Trophoblast cell (in vitro differentiated cells and primary cell): ENCODE results near the gene SORCS3.

ENCODE experiments used
- DNase-seq, 2 donors: peaks; one replicate each; pipeline ENCODE4 v3.0.0-alpha.2; 2016
- H2AFZ ChIP-seq: 2 replicates; pipeline ENCODE4 v1.6.1; 2013; ENCODE audit warnings: low read length, moderate library complexity, mild to moderate bottlenecking; ENCODE audit not compliant: insufficient read depth, poor library complexity
- H2AK5ac ChIP-seq: 2 replicates; pipeline ENCODE4 v1.6.1; 2013; ENCODE audit warnings: mild to moderate bottlenecking, low read length
- H2BK120ac ChIP-seq: 2 replicates; pipeline ENCODE4 v1.6.1; 2013; ENCODE audit warnings: low read length, mild to moderate bottlenecking, moderate library complexity; ENCODE audit not compliant: insufficient read depth, poor library complexity
- H2BK12ac ChIP-seq: 2 replicates; pipeline ENCODE4 v1.6.1; 2013; ENCODE audit warnings: mild to moderate bottlenecking, low read length, moderate library complexity
- H2BK5ac ChIP-seq: 2 replicates; pipeline ENCODE4 v1.6.1; 2013; ENCODE audit warnings: low read length, low read depth, moderate library complexity, mild to moderate bottlenecking; ENCODE audit not compliant: poor library complexity
- H3K14ac ChIP-seq: 2 replicates; pipeline ENCODE4 v1.6.1; 2013; ENCODE audit warnings: mild to moderate bottlenecking, low read length
- H3K18ac ChIP-seq: 2 replicates; pipeline ENCODE4 v1.6.1; 2013; ENCODE audit warnings: mild to moderate bottlenecking, low read length
- H3K23ac ChIP-seq: 2 replicates; pipeline ENCODE4 v1.6.1; 2013; ENCODE audit warnings: low read length
- H3K27ac ChIP-seq: 2 replicates; pipeline ENCODE4 v1.5.1; 2013; ENCODE audit warnings: low read depth, mild to moderate bottlenecking, inconsistent platforms, low read length, moderate library complexity
- H3K27me3 ChIP-seq: 2 replicates; pipeline ENCODE4 v1.6.1; 2013; ENCODE audit warnings: inconsistent platforms, mild to moderate bottlenecking, low read length, moderate library complexity; ENCODE audit not compliant: insufficient read depth
- H3K36me3 ChIP-seq, 2 experiments: 1 replicate in 1 of 2; 2 replicates in 1 of 2; pipeline ENCODE4 v1.6.1; 2013; ENCODE audit warnings: low read length in 2 of 2, mild to moderate bottlenecking in 2 of 2, moderate library complexity in 1 of 2; ENCODE audit not compliant: insufficient read depth in 2 of 2, control insufficient read depth in 1 of 2
- H3K4ac ChIP-seq: 2 replicates; pipeline ENCODE4 v1.6.1; 2013; ENCODE audit warnings: low read depth, mild to moderate bottlenecking, low read length, moderate library complexity
- H3K4me1 ChIP-seq, 2 experiments: 1 replicate in 1 of 2; 2 replicates in 1 of 2; pipeline ENCODE4 v1.6.1; 2013; ENCODE audit warnings: low read length in 2 of 2, mild to moderate bottlenecking in 2 of 2, moderate library complexity in 1 of 2; ENCODE audit not compliant: insufficient read depth in 2 of 2, control insufficient read depth in 1 of 2
- H3K4me2 ChIP-seq: 2 replicates; pipeline ENCODE4 v1.6.1; 2013; ENCODE audit warnings: inconsistent platforms, mild to moderate bottlenecking, low read length, moderate library complexity
- H3K4me3 ChIP-seq: 2 replicates; pipeline ENCODE4 v1.5.1; 2013; ENCODE audit warnings: mild to moderate bottlenecking, low read depth, low read length, inconsistent platforms
- H3K79me1 ChIP-seq: one replicate; pipeline ENCODE4 v1.6.1; 2013; ENCODE audit warnings: low read length
- H3K79me2 ChIP-seq: 2 replicates; pipeline ENCODE4 v1.6.1; 2013; ENCODE audit warnings: low read length, mild to moderate bottlenecking; ENCODE audit not compliant: control insufficient read depth, insufficient read depth, poor library complexity
- H3K9ac ChIP-seq: 2 replicates; pipeline ENCODE4 v1.6.1; 2013; ENCODE audit warnings: mild to moderate bottlenecking, low read length
- H3K9me3 ChIP-seq: 2 replicates; pipeline ENCODE4 v1.6.1; 2013; ENCODE audit warnings: low read depth, mild to moderate bottlenecking, control low read depth, inconsistent platforms, low read length; ENCODE audit not compliant: insufficient read depth
- H4K12ac ChIP-seq: 2 replicates; pipeline ENCODE4 v1.6.1; 2013; ENCODE audit warnings: low read depth, mild to moderate bottlenecking, low read length, moderate library complexity
- H4K8ac ChIP-seq: 2 replicates; pipeline ENCODE4 v1.6.1; 2013; ENCODE audit warnings: low read depth, mild to moderate bottlenecking, low read length, moderate library complexity
- H4K91ac ChIP-seq: one replicate; pipeline ENCODE4 v1.6.1; 2013; ENCODE audit warnings: low read depth, mild to moderate bottlenecking, low read length, moderate library complexity
- WGBS: extraction: QIAGEN DNeasy Blood & Tissue Kit; methylation state at CpG from one replicate; pipeline ENCODE4 v1.1.7; 2013; ENCODE audit warnings: missing lambda C conversion rate; ENCODE audit not compliant: insufficient read length, insufficient coverage; ENCODE audit errors: extremely low coverage; 5-methylcytosine and 5-hydroxymethylcytosine counted together

Gene SORCS3

DNA sequence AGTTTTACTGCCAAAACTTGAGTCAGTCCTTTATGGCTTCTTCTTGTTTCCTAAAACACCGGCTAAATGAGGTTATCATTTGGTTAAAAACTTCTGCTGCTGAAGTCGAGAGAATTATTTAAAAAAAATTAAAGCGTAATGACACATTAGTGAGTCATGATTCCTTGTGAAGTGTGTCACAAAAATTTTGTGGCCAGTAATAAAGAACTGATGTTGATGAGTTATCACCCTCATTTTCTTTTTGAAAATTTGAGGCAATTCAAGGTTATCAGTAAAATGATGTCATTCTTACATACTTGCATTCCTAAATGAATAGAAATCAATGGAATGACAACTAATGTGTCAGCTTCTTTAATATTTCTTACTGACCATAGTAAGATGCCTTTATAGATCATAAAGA lies 427.4 kb downstream of the SORCS3 start:
- peak in 1 of 2 donors; percentile 30 for DNase-seq
- H3K79me2 ChIP-seq, result no peaks in the 10 kb centered on the region
- H3K9me3 ChIP-seq, result no peaks in the 10 kb centered on the region
- no peak overlapping the region for H3K27ac ChIP-seq
- H3K79me1 ChIP-seq, result no peaks in the 10 kb centered on the region
- no peak overlapping the region for H3K4me3 ChIP-seq
- no peak overlapping the region for H4K91ac ChIP-seq
- WGBS, result no CpG with 5 or more reads among the region's 3 CpGs
- H4K8ac ChIP-seq, result no peak overlapping the region
- no peak overlapping the region for H3K9ac ChIP-seq
- no peak overlapping the region for H3K23ac ChIP-seq
- H2AFZ ChIP-seq, result no peak overlapping the region
- no peaks in the 10 kb centered on the region for H3K4me1 ChIP-seq
- H2BK5ac ChIP-seq, result no peak overlapping the region
- no peak overlapping the region for H3K14ac ChIP-seq
- H3K4me2 ChIP-seq, result no peak overlapping the region
- H2BK120ac ChIP-seq, result no peak overlapping the region
- no peak overlapping the region for H2BK12ac ChIP-seq
- no peak overlapping the region for H2AK5ac ChIP-seq
- no peak overlapping the region for H3K4ac ChIP-seq
- no peak overlapping the region for H3K18ac ChIP-seq
- H3K36me3 ChIP-seq, result no peaks in the 10 kb centered on the region
- H4K12ac ChIP-seq, result no peak overlapping the region
- no peaks in the 10 kb centered on the region for H3K27me3 ChIP-seq

GRCh38 chr10:105070249-105070648 lies 429.2 kb downstream of the SORCS3 start:
- no peak overlapping the region for H3K4me3 ChIP-seq
- no peaks in the 10 kb centered on the region for H3K79me1 ChIP-seq
- no peaks in the 10 kb centered on the region for H3K79me2 ChIP-seq
- H3K4me1 ChIP-seq, result no peaks in the 10 kb centered on the region
- H3K4ac ChIP-seq, result no peak overlapping the region
- H2AFZ ChIP-seq, result no peak overlapping the region
- no peak overlapping the region for H3K14ac ChIP-seq
- no peak overlapping the region for H4K91ac ChIP-seq
- no peak overlapping the region for H2BK120ac ChIP-seq
- no peaks in the 10 kb centered on the region for H3K9me3 ChIP-seq
- no peak overlapping the region for H2AK5ac ChIP-seq
- no peak overlapping the region for H4K12ac ChIP-seq
- no peak for DNase-seq
- H3K23ac ChIP-seq, result no peak overlapping the region
- no peaks in the 10 kb centered on the region for H3K27me3 ChIP-seq
- H3K9ac ChIP-seq, result no peak overlapping the region
- no peak overlapping the region for H3K18ac ChIP-seq
- no peak overlapping the region for H3K27ac ChIP-seq
- H2BK12ac ChIP-seq, result no peak overlapping the region
- no peak overlapping the region for H4K8ac ChIP-seq
- H3K4me2 ChIP-seq, result no peak overlapping the region
- H2BK5ac ChIP-seq, result no peak overlapping the region
- H3K36me3 ChIP-seq, result no peaks in the 10 kb centered on the region
- WGBS, result no CpG with 5 or more reads among the region's 1 CpG

DNA sequence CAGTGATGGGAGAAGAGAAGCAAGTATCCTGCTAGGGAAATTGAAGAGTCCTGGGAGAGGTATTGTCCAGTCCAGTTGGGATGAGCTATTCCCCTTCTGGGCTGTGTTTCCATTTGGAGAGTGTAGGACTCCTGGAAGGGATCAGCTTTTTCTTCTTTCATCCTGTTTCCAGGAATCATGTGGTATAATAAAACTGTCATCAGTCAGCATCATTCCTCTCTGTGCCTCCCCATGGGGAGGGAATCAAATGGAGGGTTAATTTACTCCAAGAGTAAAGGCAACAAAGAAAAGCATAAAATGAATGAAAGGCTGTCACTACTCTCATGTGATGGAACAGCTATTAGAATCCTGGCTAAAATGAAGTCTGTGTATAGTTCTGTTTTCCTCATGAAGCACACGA lies 429.9 kb downstream of the SORCS3 start:
- no peak overlapping the region for H2BK120ac ChIP-seq
- H4K91ac ChIP-seq, result no peak overlapping the region
- H4K8ac ChIP-seq, result no peak overlapping the region
- H3K9ac ChIP-seq, result no peak overlapping the region
- H2AK5ac ChIP-seq, result no peak overlapping the region
- no peaks in the 10 kb centered on the region for H3K9me3 ChIP-seq
- no peaks in the 10 kb centered on the region for H3K27me3 ChIP-seq
- no peak overlapping the region for H3K4me3 ChIP-seq
- H3K4ac ChIP-seq, result no peak overlapping the region
- H3K23ac ChIP-seq, result no peak overlapping the region
- no peak overlapping the region for H2AFZ ChIP-seq
- H3K79me1 ChIP-seq, result no peaks in the 10 kb centered on the region
- H3K18ac ChIP-seq, result no peak overlapping the region
- no peak overlapping the region for H3K14ac ChIP-seq
- WGBS, result no CpG with 5 or more reads among the region's 1 CpG
- no peak overlapping the region for H4K12ac ChIP-seq
- no peak overlapping the region for H3K27ac ChIP-seq
- H3K36me3 ChIP-seq, result no peaks in the 10 kb centered on the region
- no peaks in the 10 kb centered on the region for H3K4me1 ChIP-seq
- H3K79me2 ChIP-seq, result no peaks in the 10 kb centered on the region
- H2BK12ac ChIP-seq, result no peak overlapping the region
- DNase-seq, result no peak
- no peak overlapping the region for H3K4me2 ChIP-seq
- no peak overlapping the region for H2BK5ac ChIP-seq

GRCh38 chr10:105071980-105072379 lies 430.9 kb downstream of the SORCS3 start:
- Histone ChIP-seq H3K9me3 (no peaks in the 10 kb centered on the region), H3K4me2 (no peak overlapping the region), H4K8ac (no peak overlapping the region), H3K79me1 (no peaks in the 10 kb centered on the region), H3K23ac (no peak overlapping the region), H2AK5ac (no peak overlapping the region), H3K9ac (no peak overlapping the region), H3K4ac (no peak overlapping the region), H2BK120ac (no peak overlapping the region), H3K27me3 (no peaks in the 10 kb centered on the region), H4K12ac (no peak overlapping the region), H3K79me2 (no peaks in the 10 kb centered on the region), H3K14ac (no peak overlapping the region), H2BK5ac (no peak overlapping the region), H4K91ac (no peak overlapping the region), H3K27ac (no peak overlapping the region), H3K4me1 (no peaks in the 10 kb centered on the region), H3K36me3 (no peaks in the 10 kb centered on the region), H3K4me3 (no peak overlapping the region), H2AFZ (no peak overlapping the region), H3K18ac (no peak overlapping the region), H2BK12ac (no peak overlapping the region)
- no CpG with 5 or more reads among the region's 5 CpGs for WGBS
- no peak for DNase-seq
